Cardiac fibroblast (primary cell): ENCODE results near the gene EPHB1.

ENCODE experiments used
- DNase-seq, 2 donors: peaks; one replicate each; pipeline versions ENCODE4 v3.0.0 to v3.0.0-alpha.2; 2010; ENCODE audit warnings: low read depth in 2 of 2
- H3K4me3 ChIP-seq, 2 donors: replicated peaks in 1 of 2; 1 replicate in 1 of 2; 2 replicates in 1 of 2; pipeline ENCODE4 v1.5.1; 2011; ENCODE audit warnings: low read depth in 2 of 2, low read length in 2 of 2, mild to moderate bottlenecking in 2 of 2, moderate library complexity in 1 of 2
- CTCF ChIP-seq: IDR thresholded peaks from one replicate; pipeline ENCODE4 v1.5.1; 2011; ENCODE audit warnings: low read depth, mild to moderate bottlenecking, low read length, inconsistent platforms

Gene EPHB1

GRCh38 chr3:135260025-135260424 lies 465.0 kb downstream of the EPHB1 start:
- no peak overlapping the region for H3K4me3 ChIP-seq
- no peak for DNase-seq
- TF ChIP-seq CTCF, result no peak

GRCh38 chr3:135261214-135261775 lies 466.2 kb downstream of the EPHB1 start:
- no peak for TF ChIP-seq CTCF
- no peak overlapping the region for H3K4me3 ChIP-seq
- no peak for DNase-seq

- no peak overlapping the region for H3K4me3 ChIP-seq
- no peak for DNase-seq
- TF ChIP-seq CTCF, result no peak
These were observed 466.9 kb downstream of the EPHB1 start for GRCh38 chr3:135261916-135262315.

- DNase-seq, result no peak
- TF ChIP-seq CTCF, result no peak
- H3K4me3 ChIP-seq, result no peak overlapping the region
These were observed 467.4 kb downstream of the EPHB1 start for GRCh38 chr3:135262441-135262840.

GRCh38 chr3:135263331-135263730 lies 468.3 kb downstream of the EPHB1 start:
- DNase-seq, result no peak
- H3K4me3 ChIP-seq, result no peak overlapping the region
- TF ChIP-seq CTCF, result no peak

- no peak overlapping the region for H3K4me3 ChIP-seq
- DNase-seq, result no peak
- TF ChIP-seq CTCF, result no peak
These were observed 472.4 kb downstream of the EPHB1 start for GRCh38 chr3:135267487-135267886.

- DNase-seq, result no peak
- no peak for TF ChIP-seq CTCF
- H3K4me3 ChIP-seq, result no peak overlapping the region
These were observed 474.0 kb downstream of the EPHB1 start for GRCh38 chr3:135268941-135269532.
